ENCODE data around the gene CELA3B.
"Not testable (repeated sequence)": the region's sequence is repeated elsewhere in the genome, so short reads cannot be mapped to it uniquely, and the experiment has no call there.

The CELA3B gene, protein sequence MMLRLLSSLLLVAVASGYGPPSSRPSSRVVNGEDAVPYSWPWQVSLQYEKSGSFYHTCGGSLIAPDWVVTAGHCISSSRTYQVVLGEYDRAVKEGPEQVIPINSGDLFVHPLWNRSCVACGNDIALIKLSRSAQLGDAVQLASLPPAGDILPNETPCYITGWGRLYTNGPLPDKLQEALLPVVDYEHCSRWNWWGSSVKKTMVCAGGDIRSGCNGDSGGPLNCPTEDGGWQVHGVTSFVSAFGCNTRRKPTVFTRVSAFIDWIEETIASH

DNA sequence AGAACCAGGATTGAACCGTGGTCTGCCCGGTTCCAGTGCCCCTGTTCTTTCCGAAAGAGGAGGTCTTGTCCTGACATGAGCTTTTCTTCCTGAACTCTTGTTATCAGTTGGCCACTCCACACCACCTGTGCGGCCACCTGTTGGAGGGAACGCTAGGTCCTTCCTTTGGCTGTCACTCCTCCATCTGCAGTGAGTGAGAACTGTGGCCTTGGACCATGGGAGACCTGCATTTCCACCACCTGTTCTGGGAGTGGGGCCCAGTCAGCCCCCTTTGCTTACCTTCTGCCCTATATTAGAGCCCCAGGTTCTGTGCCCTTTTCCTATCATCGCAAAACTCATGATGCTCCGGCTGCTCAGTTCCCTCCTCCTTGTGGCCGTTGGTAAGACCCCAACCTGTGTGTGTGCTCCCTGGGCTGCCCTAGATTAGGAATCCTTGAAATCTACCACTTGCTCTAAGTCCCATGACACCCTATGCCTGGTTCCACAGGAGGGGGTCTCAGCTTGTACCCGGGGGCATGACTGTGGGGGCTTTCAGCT lies at the start of gene CELA3B:
Gene CELA3B (plus strand): TSS at position 320 of the 537 bp plus-strand sequence. CDS start 18 bp downstream, at position 338.
- not testable (repeated sequence) for DNase-seq

DNA sequence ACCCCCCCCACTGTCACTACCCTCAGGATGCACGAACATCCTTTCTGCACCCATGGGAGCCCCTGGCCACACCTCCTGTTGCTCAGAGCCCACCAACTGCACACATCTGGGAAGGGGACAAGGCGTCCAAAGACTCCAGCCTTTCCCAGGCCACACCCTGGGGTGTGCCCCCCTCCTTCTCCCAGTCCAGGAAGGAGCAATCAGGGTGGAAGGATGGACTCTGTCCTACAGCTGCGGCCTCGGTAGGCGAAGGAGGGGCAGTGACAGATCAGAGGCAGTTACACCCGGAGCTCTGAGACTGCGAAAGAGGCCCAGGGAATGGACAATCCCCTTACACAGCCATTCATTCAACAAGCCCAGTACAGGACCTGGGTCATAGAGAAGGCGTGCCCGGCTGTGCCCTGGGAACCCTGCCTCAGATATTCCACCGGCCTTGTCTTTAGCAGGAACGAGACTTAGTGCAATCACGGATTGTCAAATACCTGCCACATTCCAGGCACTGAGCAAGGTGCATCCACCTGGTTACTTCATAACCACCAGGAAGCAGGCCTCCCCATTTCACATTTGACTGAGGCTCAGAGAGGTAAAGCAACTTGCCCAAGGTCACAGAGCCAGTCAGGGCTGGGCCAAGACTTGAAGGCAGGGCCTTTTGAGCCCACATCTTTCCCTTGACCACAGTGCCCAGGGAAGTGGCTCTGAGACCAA lies 49.1 kb upstream of the CELA3B start:
- DNase-seq = no peak

DNA sequence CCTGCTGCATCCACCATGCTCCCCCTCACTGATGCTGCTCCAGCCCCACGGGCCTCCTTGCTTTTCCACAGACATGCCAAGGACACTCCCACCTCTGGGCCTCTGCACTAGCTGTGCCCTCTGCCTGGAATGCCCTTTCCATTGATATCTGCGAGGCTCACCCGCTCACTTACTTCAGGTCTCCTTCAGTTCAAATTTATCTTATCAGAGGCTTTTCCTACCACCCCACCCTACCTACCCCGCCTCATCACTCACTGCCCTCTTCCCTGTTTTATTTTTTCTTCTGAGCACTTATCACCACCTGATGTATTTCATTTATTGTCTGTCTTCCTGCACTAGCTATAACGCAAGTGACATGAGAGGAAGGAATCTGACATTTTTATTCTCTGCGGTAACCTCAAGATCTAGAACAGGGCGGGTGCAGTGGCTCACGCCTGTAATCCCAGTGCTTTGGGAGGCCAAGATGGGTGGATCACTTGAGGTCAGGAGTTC lies 46.7 kb upstream of the CELA3B start:
- DNase-seq = no peak

DNA sequence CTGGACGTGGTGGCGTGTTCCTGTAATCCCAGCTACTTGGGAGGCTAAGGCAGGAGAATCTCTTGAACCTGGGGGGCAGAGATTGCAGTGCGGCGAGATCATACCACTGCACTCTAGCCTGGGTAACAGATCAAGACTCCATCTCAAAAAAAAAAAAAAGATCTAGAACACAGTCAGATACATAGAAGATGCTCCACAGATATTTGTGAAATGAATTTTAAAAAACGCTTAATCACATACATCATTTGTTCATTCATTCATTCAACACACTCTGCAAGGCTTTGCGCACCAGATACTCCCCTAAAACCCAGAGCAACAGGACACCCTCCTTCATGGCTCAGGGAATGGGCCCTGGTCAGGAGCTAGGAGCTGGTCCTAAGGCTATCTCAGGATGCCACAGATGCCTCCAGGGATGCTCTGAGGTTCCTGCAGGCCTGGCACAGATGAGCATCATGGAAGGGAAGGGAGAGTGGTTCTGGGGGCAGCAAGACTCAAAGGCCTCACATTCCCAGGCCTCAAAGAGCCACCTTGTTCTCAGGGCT lies 46.1 kb upstream of the CELA3B start:
- no peak for DNase-seq

DNA sequence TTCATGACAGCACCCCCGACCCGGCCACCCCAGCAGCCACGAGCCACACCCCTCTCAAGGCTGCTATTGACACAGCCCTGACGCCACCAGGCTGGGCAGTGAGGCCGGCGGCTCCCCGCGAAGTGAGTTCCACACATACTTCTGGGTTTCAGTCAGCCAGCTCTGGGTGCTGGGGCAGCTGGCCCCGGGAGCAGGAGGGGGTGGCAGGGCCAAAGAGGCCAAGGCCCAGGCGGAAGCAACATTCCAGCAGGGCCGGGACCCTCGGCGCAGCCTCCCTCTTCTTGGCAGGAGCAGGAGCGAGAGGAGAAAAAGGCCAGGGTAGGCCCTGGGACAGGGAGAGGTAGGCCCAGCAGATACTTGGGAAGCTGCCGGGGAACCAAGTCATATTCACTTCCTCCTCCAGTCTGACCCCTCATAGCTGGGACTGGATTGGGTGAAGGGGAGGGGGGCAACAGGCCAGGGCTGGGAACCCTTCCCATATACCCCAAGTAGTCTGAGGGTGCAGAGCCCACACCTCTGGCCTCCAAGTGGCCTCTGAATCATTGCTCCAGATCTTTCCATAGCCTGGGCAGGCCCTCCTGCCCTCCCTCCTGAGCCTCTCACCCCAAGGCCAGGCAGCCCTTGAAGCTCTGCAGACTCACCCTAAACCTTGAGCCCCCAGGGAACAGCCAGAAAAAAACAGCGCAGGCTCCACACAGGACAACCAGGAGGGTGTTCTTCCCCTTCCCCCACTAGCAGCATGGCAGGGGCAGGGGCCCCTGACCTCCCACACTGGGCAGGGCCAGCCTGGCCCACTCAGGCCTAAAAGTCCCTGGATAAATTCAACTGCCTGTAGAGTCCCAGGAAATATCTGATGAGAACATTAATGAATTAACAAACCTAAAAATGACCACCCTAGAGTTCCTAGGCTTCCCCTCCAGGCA lies 45.4 kb upstream of the CELA3B start:
- DNase-seq = no peak

DNA sequence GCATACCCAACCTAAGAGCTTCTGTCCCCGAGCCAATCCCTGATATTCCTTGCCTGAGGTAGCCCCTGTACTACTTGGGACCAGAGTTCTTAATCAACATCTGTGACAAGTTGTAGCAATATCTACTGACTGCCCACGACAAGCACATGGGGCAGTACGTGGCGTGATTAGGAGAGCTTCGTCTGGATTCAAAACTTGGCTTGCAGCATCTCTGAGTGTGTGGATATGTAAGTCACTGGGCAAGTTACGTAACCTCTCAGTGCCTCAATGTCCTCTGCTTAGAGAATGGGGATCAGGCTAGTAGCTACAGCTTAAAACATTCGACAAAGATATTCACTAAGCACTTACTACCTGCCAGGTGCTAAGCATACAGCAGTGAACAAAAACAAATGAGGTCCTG lies 44.7 kb upstream of the CELA3B start:
- no peak for DNase-seq

DNA sequence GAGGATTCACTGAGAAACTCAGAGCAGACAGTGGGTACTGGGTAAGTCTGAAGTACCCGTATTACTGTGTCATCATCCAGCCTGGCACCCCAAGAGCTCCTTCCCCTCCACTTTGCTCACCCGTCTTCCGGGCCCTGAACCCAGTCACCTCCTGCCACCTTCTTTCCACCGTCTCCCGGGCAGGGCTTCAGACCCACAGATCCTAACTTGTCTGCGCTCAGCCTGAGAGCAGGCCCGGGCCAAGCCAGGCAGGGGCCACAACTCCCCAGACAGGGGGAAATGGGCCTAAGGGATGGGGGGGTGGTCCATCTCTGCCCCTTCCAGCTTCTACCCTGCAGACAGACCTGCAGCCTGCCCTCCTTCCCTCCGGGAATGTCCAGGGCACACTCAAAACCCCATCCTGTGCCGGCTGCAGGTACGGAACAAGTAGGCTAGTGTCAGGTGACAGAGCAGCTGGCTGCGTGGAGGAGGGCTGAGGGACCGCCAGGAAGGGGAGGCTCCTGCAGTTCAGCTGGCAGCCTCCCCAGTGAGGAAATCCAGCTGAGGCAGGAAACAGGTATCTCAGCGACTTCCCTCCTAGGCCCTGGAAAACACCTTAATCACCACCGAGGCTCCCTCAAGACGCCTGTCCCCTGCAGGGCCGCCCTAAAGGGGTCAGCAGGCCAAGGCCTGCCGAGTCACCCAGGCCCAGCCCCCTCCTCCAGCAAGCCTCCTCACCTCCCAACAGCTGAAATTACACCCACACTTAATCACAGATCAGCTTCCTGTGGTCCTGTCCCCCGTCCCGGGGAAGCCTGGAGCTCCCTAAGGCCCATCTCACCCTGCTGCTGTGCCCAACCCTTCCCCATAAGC lies 43.2 kb upstream of the CELA3B start:
- peak; percentile 81 for DNase-seq

DNA sequence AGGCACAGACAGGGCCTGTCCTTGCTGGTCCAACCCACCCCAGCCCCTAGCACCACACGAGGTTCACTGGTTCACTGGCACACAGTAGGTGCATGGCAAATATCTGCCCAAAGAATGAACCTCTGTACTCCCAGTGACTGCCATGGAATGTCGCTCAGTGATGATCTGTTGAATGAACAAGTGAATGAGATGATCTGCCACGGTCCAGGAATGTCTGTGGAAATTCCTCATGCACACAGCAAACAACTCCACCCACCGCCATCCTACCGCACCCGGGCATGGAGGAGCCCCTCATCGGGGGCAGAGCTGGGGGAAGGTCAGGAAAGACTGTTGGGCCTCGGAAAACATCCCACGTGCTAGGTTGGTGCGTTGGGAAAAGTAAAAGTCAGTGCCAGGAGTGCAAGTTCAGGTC lies 41.4 kb upstream of the CELA3B start:
- DNase-seq = no peak

DNA sequence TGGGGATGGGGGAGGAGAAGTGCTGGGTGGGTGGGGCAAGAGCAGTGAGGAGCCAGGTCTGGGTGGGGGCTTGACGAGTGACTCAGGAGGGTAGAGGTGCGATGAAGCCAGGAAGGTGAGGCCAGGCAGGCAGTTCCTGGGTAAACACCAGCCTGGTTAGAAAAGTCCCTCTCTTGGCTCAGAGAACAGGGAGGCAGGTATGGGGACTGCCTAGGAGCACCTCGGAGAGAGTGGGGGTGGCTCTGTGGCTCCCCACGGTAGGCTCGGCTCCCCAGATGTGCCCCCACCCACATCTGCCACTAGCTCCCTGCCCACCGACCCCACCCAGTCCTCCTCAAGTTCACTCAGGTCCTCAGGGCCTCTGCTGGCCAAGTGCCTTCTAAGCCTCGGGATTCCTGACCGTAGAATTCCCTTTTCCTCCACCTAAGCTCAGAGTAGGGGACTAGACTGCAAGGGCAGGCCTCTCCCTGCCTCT lies 40.9 kb upstream of the CELA3B start:
- no peak for DNase-seq

DNA sequence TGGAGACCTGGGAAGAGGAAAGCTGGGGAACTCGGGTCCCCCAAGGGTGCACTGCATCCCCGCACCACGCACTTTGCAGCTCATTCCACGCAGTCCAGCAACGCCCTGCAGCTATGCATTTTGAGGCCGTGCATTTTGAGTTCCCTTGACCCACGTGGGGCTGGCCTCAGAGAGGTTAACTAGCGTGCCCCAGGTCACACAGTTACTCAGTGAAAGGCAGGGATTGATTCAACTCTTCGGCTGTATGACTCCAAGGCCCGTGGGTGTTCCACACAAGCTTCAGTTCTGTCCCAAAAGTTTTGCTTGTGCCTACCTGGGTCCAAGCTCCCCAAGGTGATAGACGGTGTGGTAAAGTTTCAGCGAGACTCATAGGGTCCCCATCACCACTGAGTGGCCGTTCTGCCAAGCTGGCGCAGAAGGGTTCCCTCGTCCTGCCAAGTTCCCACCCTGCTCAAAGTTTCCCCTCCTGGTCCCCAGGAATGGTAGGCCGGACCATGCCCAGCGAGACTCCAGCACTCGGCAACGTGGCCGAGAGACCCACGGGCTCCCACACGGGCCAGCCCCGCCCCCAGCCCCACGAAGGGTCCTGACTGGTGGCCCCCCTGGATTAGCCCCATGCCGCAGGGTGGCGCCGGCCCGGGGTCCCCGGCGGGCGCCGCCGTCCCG lies 40.3 kb upstream of the CELA3B start:
- DNase-seq = no peak

DNA sequence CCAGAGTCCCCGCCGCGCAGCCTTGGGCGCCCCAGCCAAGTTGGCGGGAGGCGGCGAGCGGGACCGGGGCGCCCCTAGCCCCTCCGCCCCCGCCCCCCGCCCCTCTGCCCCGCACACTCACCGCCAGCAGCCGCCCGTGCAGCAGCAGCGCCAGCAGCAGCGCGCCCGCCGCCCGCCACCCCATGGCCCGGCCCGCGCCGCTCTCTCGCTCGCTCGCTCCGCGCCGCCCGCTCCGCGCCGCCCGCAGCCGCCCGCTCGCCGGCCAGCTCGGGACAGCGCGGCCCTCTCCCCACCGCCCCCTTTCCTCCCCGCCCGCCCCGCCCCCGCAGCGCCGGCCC lies 39.8 kb upstream of the CELA3B start, which contains the start of gene HSPG2:
Gene HSPG2 (minus strand): TSS at position 277 of the 338 bp plus-strand sequence. CDS start 93 bp downstream, at position 184.
- no peak for DNase-seq

DNA sequence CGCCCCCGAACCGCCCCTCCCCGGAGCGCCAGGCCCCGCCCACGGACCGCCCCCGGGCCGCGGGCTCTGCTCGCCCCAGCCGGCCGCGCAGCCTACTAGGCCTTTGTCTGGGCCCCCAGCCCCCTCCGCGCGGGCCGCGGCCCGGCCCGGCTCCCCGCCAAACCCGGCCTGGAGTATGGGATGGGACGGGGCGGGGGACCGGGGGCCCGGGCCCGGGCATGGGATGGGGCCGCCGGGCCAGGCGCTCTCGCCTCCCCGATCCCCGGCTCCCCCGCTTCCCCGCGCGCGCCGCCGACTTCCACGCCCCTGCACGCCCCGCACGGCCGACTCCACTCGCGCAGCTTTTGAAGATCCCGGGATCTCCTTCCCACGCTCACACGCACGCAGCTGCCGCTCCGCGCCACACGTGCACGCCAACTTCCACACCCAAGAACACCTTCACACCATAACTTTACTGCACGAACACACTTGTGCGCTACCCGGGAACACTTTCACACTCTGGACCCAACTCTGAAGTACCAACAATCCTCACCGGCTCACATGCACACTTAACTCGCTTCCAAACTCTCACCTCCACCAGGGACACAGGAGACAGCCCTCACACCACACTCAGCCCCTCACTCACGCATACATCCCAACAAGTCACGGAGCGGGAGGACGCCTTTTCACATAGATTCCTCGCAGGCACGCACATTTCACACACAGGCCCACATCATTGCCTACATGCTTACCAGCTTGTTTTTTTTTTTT lies 39.3 kb upstream of the CELA3B start:
- peak; percentile 15 for DNase-seq

DNA sequence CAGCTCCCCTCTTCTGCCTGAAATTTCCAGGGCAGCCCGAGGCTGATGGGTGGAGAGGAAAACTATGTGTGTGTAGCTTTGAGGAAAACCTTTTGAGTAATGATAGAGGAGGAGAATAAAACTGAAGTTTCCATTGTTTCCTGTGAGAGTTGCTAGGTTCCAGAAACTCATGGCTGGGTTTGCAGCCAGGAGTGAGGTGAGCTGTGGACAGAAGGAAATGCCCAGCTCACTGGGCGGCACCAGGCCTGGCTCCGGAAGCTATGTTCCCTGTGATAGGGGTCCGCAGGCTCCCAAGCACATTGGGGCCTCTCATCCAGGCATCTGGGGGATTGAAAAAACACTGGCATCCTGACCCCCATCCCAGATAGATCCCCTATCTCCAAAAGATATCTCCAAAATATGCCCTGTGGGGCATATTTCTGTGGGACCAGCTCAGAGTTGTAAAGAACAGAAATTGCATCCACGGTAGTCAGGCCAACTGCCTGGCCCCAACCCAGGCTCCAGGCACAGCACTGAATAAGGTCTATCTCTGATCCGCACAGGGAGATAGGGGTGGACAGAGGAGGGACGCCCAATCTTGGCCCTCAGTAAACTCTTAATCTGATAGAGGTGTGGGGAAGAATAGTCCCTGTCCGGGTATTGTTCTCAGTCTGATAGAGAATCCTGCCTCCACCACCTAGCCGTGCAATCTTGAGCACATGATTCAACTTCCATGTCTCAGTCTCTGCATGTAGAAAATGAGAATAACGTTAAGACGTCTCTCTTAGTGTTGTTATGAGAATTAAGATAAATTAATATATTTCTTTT lies 37.9 kb upstream of the CELA3B start:
- no peak for DNase-seq

DNA sequence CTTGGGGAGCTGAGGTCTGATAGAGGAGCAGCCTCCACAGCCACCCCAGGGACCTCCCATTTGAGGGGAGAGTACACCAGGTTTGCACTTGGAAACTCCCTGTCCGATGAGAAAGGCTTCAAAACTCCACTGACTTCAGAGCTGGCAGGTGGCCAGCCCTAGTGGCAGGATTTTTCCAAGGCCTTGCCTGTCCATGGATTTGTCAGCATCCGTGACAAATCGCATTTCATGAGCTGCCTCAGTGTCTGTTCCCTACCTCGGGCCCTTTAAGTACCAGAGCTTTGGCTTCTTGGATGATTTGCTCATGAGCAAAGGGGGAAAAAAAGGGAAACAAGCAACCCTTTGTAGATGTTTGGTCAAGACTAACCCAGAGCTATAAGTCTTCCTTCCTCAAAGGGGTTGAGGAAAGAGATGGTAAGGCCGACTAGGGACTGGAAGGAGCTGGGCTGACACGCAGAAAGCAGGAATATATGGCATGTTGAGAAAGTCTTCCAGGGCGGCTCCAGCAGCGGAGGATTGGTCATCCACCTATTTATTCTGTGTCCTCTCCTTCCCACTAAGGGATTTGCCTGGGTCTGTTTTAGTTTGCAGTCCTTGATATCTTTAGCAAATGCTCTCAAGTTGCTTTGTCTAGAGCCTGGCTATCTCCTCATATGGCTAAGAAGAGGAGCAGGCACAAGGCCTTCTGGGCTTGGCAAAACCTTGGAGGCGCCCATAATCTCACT lies 37.0 kb upstream of the CELA3B start:
- no peak for DNase-seq

DNA sequence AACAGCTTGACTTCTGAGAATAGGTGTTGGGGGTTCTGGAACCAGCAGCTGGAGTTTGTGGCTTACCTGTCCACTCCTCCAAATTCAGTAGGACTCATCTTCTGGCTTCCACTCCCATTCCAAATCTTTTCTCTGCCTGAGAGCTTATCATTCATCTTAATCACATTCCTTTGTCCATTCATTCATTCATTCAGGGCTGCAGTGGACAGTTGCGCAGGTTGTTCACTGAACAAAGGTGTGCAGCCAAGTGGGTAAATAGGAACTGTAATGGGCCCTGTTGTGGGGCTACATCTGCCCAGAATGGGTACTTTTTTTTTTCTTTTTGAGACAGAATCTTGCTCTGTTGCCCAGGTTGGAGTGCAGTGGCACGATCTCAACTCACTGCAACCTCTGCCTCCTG lies 36.3 kb upstream of the CELA3B start:
- DNase-seq = no peak

DNA sequence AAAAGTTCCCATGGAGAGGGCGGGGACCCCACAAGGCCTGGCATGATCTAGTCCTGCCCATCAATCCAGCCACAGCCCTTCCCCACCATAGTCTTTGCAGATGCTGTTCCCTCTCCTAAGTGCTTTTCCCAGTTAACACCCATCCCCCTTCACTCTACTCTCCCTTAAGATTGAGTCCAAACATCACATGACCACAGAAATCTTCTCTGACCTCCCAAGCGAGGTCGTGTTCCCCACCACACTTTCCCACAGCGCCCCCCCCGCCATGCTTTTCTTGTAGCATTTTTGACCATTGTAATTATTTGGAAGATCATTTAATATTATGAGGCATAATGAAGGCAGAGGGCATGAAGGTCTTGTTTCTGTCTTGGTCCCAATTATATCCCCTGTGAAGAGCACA lies 35.5 kb upstream of the CELA3B start:
- DNase-seq = no peak

DNA sequence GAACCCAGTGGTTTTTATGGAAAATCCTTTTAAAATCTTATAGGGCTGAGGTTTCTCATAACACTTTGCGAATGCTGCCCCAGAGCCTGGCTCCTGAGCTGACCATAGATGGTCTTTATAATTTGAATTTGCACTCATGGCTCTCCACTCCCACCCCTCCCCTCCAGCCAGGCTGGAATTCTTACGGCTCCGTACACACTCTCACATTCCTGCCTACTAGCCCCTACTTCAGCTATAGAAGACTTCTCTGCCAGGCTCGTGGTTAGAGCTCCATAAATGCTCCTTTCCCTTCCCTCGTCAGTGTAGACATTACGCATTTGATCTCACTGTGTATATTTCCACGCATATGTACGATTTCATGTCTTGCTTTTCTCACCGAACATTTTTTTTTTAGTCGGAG lies 34.4 kb upstream of the CELA3B start:
- no peak for DNase-seq

DNA sequence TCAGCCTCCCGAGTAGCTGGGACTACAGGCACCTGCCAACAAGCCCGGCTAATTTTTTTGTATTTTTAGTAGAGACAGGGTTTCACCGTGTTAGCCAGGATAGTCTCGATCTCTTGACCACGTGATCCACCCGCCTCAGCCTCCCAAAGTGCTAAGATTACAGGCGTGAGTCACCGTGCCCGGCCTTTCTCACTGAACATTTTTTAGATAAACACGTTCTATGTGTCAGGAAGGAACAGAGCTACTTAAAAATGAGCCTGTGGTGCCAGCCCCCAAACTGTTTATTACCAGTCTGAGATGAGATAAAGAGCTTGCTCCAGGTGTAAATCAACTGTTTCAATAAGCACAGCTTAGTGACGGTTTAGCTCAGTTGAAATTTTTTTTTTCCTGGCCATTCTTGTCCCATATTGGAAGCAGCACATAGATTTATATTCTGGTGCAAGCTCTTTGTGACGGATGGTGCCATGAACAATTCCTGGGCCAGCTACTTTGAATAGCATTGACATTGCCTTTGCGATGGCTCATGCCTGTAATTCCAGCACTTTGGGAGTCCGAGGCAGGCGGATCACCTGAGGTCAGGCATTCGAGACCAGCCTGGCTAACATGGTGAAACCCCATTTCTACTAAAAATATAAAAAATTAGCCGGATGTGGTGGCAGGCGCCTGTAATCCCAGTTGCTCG lies 33.7 kb upstream of the CELA3B start:
- DNase-seq = not testable (repeated sequence)

Data from DMS153 (cell line).